Activated CD8-positive, alpha-beta T cell treated with anti-CD3 and anti-CD28 coated beads for 36 hours (primary cell): Measurements from ENCODE around the gene GATD1. TPM values are rescaled to one million over a fixed set of nuclear protein-coding genes. Genes with fewer than 3 reads are reported as not detected.

ENCODE experiments used
- ATAC-seq: fragments of 200-7000 bp; cut with Tn5 transposase; one replicate; pipeline ENCODE4 v1.10.0; 2021; ENCODE audit warnings: mild to moderate bottlenecking, moderate library complexity
- CTCF ChIA-PET: fragments of 350-600 bp; sonication (Branson Sonifier 250); formaldehyde crosslinking; loops from one replicate; lab custom pipeline; 2021; ENCODE audit warnings: antibody characterized with exemption; lab: Charles Lee
- POLR2A ChIA-PET: fragments of 350-600 bp; sonication (Branson Sonifier 250); formaldehyde crosslinking; loops from one replicate; lab custom pipeline; 2021; ENCODE audit warnings: antibody characterized with exemption; lab: Charles Lee
- DNase-seq: peaks from one replicate; pipeline ENCODE4 v3.0.0-alpha.2; 2020
- H3K27ac Mint-ChIP-seq: one replicate; pipeline ENCODE4 v1.8.0; 2021; ENCODE audit warnings: mild to moderate bottlenecking, mixed read lengths
- H3K27me3 Mint-ChIP-seq: one replicate; pipeline ENCODE4 v1.8.0; 2021; ENCODE audit warnings: mixed read lengths
- H3K36me3 Mint-ChIP-seq: one replicate; pipeline ENCODE4 v1.8.0; 2021; ENCODE audit warnings: low read depth, mixed read lengths
- H3K4me1 Mint-ChIP-seq: one replicate; pipeline ENCODE4 v1.8.0; 2021; ENCODE audit warnings: low read depth, mixed read lengths
- H3K4me3 Mint-ChIP-seq: one replicate; pipeline ENCODE4 v1.8.0; 2021; ENCODE audit warnings: mild to moderate bottlenecking, moderate library complexity, mixed read lengths
- H3K9me3 Mint-ChIP-seq: one replicate; pipeline ENCODE4 v1.8.0; 2021; ENCODE audit warnings: mixed read lengths
- CTCF ChIP-seq: fragments of 200-600 bp; IDR thresholded peaks from one replicate; pipeline ENCODE4 v1.8.0; 2022; ENCODE audit warnings: antibody characterized with exemption, mild to moderate bottlenecking
- intact Hi-C: fragments of 100-400 bp; cut with micrococcal nuclease; formaldehyde crosslinking; loops from one replicate; pipeline ENCODE4 v1.10.0; 2022
- total RNA-seq, 2 experiments: library from RNA; stranded (reverse); gene quantifications; one replicate each; pipeline ENCODE4 v1.2.3, GENCODE V29; 2021

GATD1 gene
- total RNA-seq, 2 experiments from 2014 or later = 45.8 to 48.8 TPM

DNA sequence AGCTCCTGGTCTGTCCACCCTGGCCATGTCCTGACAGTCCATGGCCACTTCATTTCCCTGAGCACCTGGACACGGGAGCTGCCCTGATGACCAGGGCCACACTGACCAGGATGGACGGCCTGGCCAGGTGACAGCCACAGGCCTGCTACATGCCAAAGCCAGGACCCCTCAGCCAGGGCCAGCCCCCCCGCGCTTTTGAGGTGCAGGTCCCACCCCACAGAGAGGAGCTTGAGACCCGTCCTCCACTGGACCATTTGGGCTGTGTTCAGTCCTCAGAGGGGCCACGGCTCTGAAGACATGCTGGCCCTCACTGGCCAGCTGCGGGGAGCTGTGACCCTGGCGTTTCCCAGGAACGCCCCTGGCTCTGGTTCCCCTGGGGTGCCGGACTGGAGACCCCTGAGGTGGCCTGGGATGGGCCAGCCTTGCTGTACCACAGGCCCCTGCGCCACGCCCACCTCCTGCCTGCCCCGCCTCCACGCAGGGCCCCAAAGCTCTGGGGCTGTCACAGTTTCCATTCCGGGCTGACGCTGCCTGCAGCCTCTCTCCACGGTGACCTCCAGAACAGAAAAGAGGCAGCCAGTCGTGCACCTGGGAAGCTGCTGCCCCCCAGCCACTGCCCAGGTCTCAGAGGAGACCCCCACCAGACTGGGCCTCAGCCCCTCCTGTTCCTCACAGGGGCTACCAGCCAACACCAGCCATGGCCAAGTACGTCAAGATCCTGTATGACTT lies 53.1 kb downstream of the GATD1 start:
- intact Hi-C loops = no loop called here
- peaks cover 18% of the 10 kb centered on the region for H3K4me1 Mint-ChIP-seq
- DNase-seq (peak; percentile 59), ATAC-seq (no peak)
- peak overlapping the region; percentile 42 for H3K4me3 Mint-ChIP-seq
- ChIA-PET POLR2A (interaction anchor here (1.0 kb wide), 1 partner anchor 28 kb away, joined by 3 read pairs; no protein-coding TSS in a partner anchor), CTCF (interaction anchor here (0.8 to 10.0 kb wide), 17 partner anchors 13 to 205 kb away, joined by 3 to 73 read pairs (median 5); partner anchors contain the start of genes DEAF1 and TMEM80)
- no peaks in the 10 kb centered on the region for H3K36me3 Mint-ChIP-seq
- H3K27me3 Mint-ChIP-seq = peaks cover 28% of the 10 kb centered on the region
- H3K27ac Mint-ChIP-seq = no peak overlapping the region
- no peak for TF ChIP-seq CTCF
- no peaks in the 10 kb centered on the region for H3K9me3 Mint-ChIP-seq

DNA sequence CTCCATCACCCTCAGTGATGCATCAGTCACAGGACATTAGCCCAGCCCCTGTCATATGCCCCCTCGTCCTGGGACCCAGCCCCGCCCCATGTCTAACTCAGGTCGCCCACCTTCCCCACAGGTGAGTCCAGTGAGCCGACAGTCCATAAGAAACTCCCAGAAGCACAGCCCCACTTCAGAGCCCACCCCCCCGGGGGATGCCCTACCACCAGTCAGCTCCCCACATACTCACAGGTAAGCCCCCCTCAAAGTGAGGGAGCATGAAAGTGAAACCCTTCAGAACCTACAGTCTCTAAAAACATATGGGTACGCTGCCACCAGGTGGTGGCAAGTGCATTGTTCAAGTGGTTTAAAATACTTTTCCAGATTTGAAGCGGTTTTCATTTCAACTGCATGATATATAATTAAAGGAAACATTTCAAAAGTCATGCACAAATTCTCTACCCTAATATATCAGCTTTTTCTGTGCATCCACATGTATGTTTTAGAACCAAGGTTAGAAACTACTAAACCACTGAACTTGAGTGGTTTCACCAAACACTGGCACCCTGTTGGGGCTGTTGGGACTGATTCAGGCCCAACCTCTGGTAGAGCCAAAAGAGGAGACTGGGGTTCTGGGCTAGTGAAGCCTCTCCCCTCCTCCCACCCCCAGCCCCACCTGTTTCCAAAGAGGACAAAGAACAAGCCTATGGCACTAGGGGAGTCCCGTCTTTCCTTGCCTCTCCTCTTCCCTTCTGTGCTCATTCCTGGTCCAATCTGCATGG lies 54.0 kb downstream of the GATD1 start:
- intact Hi-C loops = loop anchor here (2.0 kb wide), 1 partner anchor 61 kb away; no protein-coding TSS in a partner anchor
- POLR2A ChIA-PET = interaction anchor here (0.8 to 1.1 kb wide), 4 partner anchors 19 to 169 kb away, joined by 3 read pairs; no protein-coding TSS in a partner anchor
- ATAC-seq (peak; percentile 38), DNase-seq (peak; percentile 77)
- CTCF ChIA-PET = interaction anchor here (0.8 to 10.0 kb wide), 22 partner anchors 12 to 204 kb away, joined by 3 to 73 read pairs (median 4); partner anchors contain the start of genes DEAF1 and TMEM80
- peak; percentile 69 for TF ChIP-seq CTCF
- no peaks in the 10 kb centered on the region for H3K36me3 Mint-ChIP-seq
- peaks cover 18% of the 10 kb centered on the region for H3K4me1 Mint-ChIP-seq
- H3K4me3 Mint-ChIP-seq = no peak overlapping the region
- H3K9me3 Mint-ChIP-seq = no peaks in the 10 kb centered on the region
- peak overlapping the region; percentile 30 for H3K27ac Mint-ChIP-seq
- peaks cover 30% of the 10 kb centered on the region for H3K27me3 Mint-ChIP-seq

DNA sequence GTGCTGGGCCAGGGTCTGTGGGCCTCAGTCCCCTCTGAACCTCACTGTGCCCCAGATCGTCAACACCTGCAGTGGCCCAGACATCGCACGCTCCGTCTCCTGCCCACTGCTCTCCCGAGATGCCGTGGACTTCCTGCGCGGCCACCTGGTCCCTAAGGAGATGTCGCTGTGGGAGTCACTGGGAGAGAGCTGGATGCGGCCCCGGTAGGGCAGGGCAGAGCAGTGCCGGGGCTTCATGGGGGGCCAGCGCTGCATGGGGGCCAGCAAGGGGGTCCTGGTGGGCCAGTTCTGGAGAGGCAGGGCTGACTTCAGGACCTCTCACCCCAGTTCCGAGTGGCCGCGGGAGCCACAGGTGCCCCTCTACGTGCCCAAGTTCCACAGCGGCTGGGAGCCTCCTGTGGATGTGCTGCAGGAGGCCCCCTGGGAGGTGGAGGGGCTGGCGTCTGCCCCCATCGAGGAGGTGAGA lies 54.9 kb downstream of the GATD1 start:
- Mint-ChIP-seq H3K27me3 (peaks cover 30% of the 10 kb centered on the region), H3K36me3 (no peaks in the 10 kb centered on the region), H3K9me3 (no peaks in the 10 kb centered on the region), H3K4me3 (no peak overlapping the region), H3K4me1 (peaks cover 16% of the 10 kb centered on the region), H3K27ac (no peak overlapping the region)
- ChIA-PET POLR2A (interaction anchor here (0.8 to 1.4 kb wide), 6 partner anchors 18 to 169 kb away, joined by 3 to 4 read pairs (median 3); partner anchors contain the start of gene TMEM80), CTCF (interaction anchor here (0.8 to 10.0 kb wide), 11 partner anchors 19 to 202 kb away, joined by 3 to 73 read pairs (median 5); partner anchors contain the start of genes DEAF1 and TMEM80)
- no peak for ATAC-seq
- TF ChIP-seq CTCF = no peak
- intact Hi-C loops = loop anchor here (2.0 kb wide), 1 partner anchor 60 kb away; no protein-coding TSS in a partner anchor
- DNase-seq = no peak

DNA sequence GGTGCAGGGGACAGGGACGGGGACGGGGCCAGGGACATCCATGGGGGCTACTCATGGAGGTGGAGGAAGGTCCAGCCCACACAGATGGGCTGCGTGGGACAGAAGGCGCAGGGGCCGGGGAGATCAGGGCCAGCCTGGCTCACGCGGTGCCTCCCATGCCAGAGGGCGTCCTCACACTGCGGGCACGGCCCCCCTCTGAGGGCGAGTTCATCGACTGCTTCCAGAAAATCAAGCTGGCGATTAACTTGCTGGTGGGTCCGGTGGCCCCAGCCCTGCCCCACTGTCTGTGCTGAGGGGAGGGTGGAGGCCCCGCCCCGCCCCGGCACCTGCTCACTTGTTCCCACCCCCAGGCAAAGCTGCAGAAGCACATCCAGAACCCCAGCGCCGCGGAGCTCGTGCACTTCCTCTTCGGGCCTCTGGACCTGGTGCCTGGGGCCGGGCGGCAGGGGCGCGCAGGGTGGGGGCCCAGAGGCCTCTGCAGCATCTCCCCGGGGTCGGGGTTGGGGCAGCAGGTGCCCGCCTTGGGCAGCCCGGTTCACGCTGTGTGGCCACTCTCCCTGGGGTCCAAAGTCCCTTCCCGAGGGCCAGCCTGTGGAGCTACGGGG lies 55.4 kb downstream of the GATD1 start:
- no peak overlapping the region for H3K27ac Mint-ChIP-seq
- peak; percentile 63 for DNase-seq
- peaks cover 30% of the 10 kb centered on the region for H3K27me3 Mint-ChIP-seq
- ChIA-PET CTCF (interaction anchor here (0.6 to 10.0 kb wide), 9 partner anchors 19 to 201 kb away, joined by 3 to 73 read pairs (median 3); partner anchors contain the start of genes DEAF1, LMNTD2 and TMEM80), POLR2A (interaction anchor here (0.8 to 1.4 kb wide), 5 partner anchors 23 to 168 kb away, joined by 3 to 4 read pairs (median 3); partner anchors contain the start of gene TMEM80)
- ATAC-seq = peak; percentile 35
- H3K4me3 Mint-ChIP-seq = no peak overlapping the region
- TF ChIP-seq CTCF = no peak
- H3K9me3 Mint-ChIP-seq = no peaks in the 10 kb centered on the region
- peaks cover 15% of the 10 kb centered on the region for H3K4me1 Mint-ChIP-seq
- H3K36me3 Mint-ChIP-seq = no peaks in the 10 kb centered on the region
- intact Hi-C loops = loop anchor here (2.0 kb wide), 1 partner anchor 59 kb away; no protein-coding TSS in a partner anchor
